Liver (tissue), 9 donors: ENCODE measurements around the gene COQ8A. TPM values are rescaled to one million over a fixed set of nuclear protein-coding genes. Genes with fewer than 3 reads are reported as not detected.

ENCODE experiments used
- DNase-seq: peaks from one replicate; pipeline ENCODE4 v3.0.0-alpha.2; 2017; ENCODE audit warnings: low spot score
- H3K27ac ChIP-seq, 2 donors: one replicate each; pipeline ENCODE4 v1.7.0; 2013; ENCODE audit warnings: inconsistent platforms in 2 of 2, low read length in 2 of 2, control low read depth in 1 of 2, low read depth in 1 of 2, mild to moderate bottlenecking in 1 of 2
- H3K27me3 ChIP-seq, 4 donors: one replicate each; pipeline versions ENCODE4 v1.6.1 to v1.7.0; 2013; ENCODE audit warnings: low read length in 3 of 4, inconsistent platforms in 1 of 4, mild to moderate bottlenecking in 1 of 4, moderate library complexity in 1 of 4; ENCODE audit not compliant: control insufficient read depth in 4 of 4, insufficient read depth in 4 of 4
- H3K36me3 ChIP-seq, 4 donors: one replicate each; pipeline versions ENCODE4 v1.6.1 to v1.7.0; 2013; ENCODE audit warnings: low read length in 3 of 4, mild to moderate bottlenecking in 3 of 4, low read depth in 1 of 4, moderate library complexity in 1 of 4; ENCODE audit not compliant: control insufficient read depth in 4 of 4, insufficient read depth in 3 of 4
- H3K4me1 ChIP-seq, 4 donors: one replicate each; pipeline versions ENCODE4 v1.6.1 to v1.7.0; 2013; ENCODE audit warnings: low read length in 3 of 4, mild to moderate bottlenecking in 3 of 4, moderate library complexity in 1 of 4; ENCODE audit not compliant: control insufficient read depth in 4 of 4, insufficient read depth in 4 of 4
- H3K4me3 ChIP-seq, 3 donors: one replicate each; pipeline versions ENCODE4 v1.6.1 to v1.7.0; 2013; ENCODE audit warnings: low read length in 3 of 3, control low read depth in 1 of 3, low read depth in 1 of 3, mild to moderate bottlenecking in 1 of 3
- H3K9ac ChIP-seq, 2 donors: one replicate each; pipeline ENCODE4 v1.7.0; 2013; ENCODE audit warnings: low read length in 2 of 2, mild to moderate bottlenecking in 2 of 2, moderate library complexity in 2 of 2, control low read depth in 1 of 2, low read depth in 1 of 2
- H3K9me3 ChIP-seq, 4 donors: one replicate each; pipeline versions ENCODE4 v1.6.1 to v1.7.0; 2013; ENCODE audit warnings: low read length in 3 of 4; ENCODE audit not compliant: control insufficient read depth in 4 of 4
- CTCF ChIP-seq: fragments of 150-350 bp; IDR thresholded peaks from 2 replicates; pipeline ENCODE4 v1.5.1; 2017; ENCODE audit warnings: improper control_type of control experiment, low read depth, low read length; ENCODE audit not compliant: missing input control
- GABPA ChIP-seq, 2 donors: IDR thresholded peaks in 1 of 2; conservative IDR thresholded peaks in 1 of 2; 2 replicates each; pipeline ENCODE4 v1.6.1; 2016; ENCODE audit warnings: antibody characterized with exemption in 2 of 2, mild to moderate bottlenecking in 1 of 2, moderate library complexity in 1 of 2
- JUND ChIP-seq, 2 donors: IDR thresholded peaks; 2 replicates each; pipeline ENCODE4 v1.6.1; 2016; ENCODE audit warnings: antibody characterized with exemption in 2 of 2
- MAX ChIP-seq: IDR thresholded peaks from 2 replicates; pipeline ENCODE4 v1.6.1; 2016; ENCODE audit warnings: antibody characterized with exemption
- NR2F2 ChIP-seq: IDR thresholded peaks from 2 replicates; pipeline ENCODE4 v1.6.1; 2016; ENCODE audit warnings: antibody characterized with exemption
- REST ChIP-seq: IDR thresholded peaks from 2 replicates; pipeline ENCODE4 v1.6.1; 2016; ENCODE audit warnings: antibody characterized with exemption, mild to moderate bottlenecking
- RXRA ChIP-seq, 2 donors: IDR thresholded peaks; 2 replicates each; pipeline ENCODE4 v1.6.1; 2017 to 2018; ENCODE audit warnings: antibody characterized with exemption in 2 of 2, mild to moderate bottlenecking in 1 of 2
- SP1 ChIP-seq: IDR thresholded peaks from 2 replicates; pipeline ENCODE4 v1.6.1; 2018; ENCODE audit warnings: antibody characterized with exemption, mild to moderate bottlenecking
- TAF1 ChIP-seq: conservative IDR thresholded peaks from 2 replicates; pipeline ENCODE4 v1.6.1; 2016; ENCODE audit warnings: antibody characterized with exemption, mild to moderate bottlenecking
- YY1 ChIP-seq: IDR thresholded peaks from 2 replicates; pipeline ENCODE4 v1.6.1; 2016; ENCODE audit warnings: antibody characterized with exemption, mild to moderate bottlenecking
- ZBTB33 ChIP-seq: IDR thresholded peaks from 2 replicates; pipeline ENCODE4 v1.6.1; 2016; ENCODE audit warnings: antibody characterized with exemption
- WGBS: extraction: QIAGEN DNeasy Blood & Tissue Kit; methylation state at CpG from one replicate; pipeline ENCODE4 v1.1.7; 2013; 5-methylcytosine and 5-hydroxymethylcytosine counted together
- polyA plus RNA-seq, 2 donors: library from polyadenylated mRNA; stranded (reverse) in 1 of 2; unstranded in 1 of 2; fragments of 200-250 nt in 1 of 2; fragments of >200 nt in 1 of 2; fragmentation: Nextera tagmentation in 1 of 2; extraction: Ambion mirVana in 1 of 2; gene quantifications; one replicate each; pipeline versions ENCODE4 v1.2.1 to v1.2.3, GENCODE V29; 2013 to 2015
- total RNA-seq, 2 donors: library from RNA; depleted of rRNA; stranded (reverse); fragments of >200 nt; gene quantifications; one replicate each; pipeline ENCODE4 v1.2.3, GENCODE V29; 2014
- donor health status: healthy.
- donor health status: healthy.
- donor health status: healthy.
- donor health status: healthy.
- donor health status: healthy.

COQ8A gene
- total and polyA plus RNA-seq, 4 donors: 24.4 to 60.0 (median 54.9) TPM

GRCh38 chr1:226977643-226978431, 37.7 kb downstream of the COQ8A start (continued):
- TF ChIP-seq CTCF (no peak), ZBTB33 (no peak), GABPA (IDR thresholded peaks at IDR 0.05 in 1 of 2, conservative IDR thresholded peaks at IDR 0.05 in 1 of 2) (no peak), RXRA (IDR thresholded peaks at IDR 0.05) (no peak)

GRCh38 chr1:226978432-226979114, 38.5 kb downstream of the COQ8A start:
- TF ChIP-seq ZBTB33 (no peak), REST (no peak), RXRA (IDR thresholded peaks at IDR 0.05) (no peak), GABPA (IDR thresholded peaks at IDR 0.05 in 1 of 2, conservative IDR thresholded peaks at IDR 0.05 in 1 of 2) (no peak), MAX (no peak), YY1 (no peak), TAF1 (no peak), SP1 (no peak), JUND (IDR thresholded peaks at IDR 0.05) (no peak), NR2F2 (no peak)
- Histone ChIP-seq H3K36me3 (peaks cover 4 to 24% (median 12%) of the 10 kb centered on the region in 4 donors), H3K9me3 (no peaks in the 10 kb centered on the region), H3K27ac (no peak overlapping the region), H3K4me1 (peaks cover 29 to 63% (median 53%) of the 10 kb centered on the region in 4 donors), H3K9ac (no peak overlapping the region), H3K27me3 (no peaks in the 10 kb centered on the region), H3K4me3 (no peak overlapping the region)
- 94% methylated on average over 10 of the region's 10 CpGs for WGBS
- peak; percentile 10 for DNase-seq
